ENCODE measurements around the gene AOC1.
A peak's percentile ranks its signal among the peaks of the same experiment; 100 is the strongest.

The AOC1 gene

DNA sequence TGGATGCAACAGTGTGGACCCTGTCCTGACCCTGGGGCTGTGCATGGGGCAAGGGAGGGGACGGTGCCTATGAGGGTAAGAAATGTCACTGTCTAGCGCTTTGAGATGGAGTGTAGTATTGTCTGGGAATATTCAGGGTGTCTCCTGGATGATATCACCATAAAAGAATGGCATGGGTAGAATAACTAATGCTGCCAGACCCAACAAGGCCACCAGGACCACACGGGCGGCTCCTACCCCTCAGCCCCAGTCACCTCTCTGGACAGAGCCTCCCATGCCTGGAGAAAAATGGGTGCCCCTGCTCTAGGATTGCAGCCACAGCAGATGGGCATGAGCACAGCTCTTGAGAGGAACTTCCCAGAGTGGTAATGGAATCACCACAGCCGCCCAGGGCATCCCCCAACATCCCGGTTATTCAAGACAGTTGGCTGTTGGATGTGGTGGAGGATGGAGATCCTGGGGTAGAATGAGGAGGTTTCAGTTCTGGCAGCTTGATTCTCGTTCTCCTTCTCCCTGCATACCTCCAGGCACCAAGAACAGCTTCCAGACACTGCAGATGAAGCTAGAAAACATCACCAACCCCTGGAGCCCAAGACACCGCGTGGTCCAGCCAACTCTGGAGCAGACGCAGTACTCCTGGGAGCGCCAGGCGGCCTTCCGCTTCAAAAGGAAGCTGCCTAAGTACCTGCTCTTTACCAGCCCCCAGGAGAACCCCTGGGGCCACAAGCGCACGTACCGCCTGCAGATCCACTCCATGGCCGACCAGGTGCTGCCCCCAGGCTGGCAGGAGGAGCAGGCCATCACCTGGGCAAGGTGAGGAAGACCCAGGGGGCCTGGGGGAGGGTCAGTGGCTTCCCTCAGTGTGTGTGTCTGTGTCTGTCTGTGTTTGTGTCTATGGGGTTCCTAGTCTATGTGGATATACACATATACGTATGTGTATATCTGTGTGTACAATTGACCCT, 6.2 kb downstream of the AOC1 start:
- DNase-seq: no peak

- no peak for DNase-seq
Measured at GRCh38 chr7:150860291-150860977, 8.1 kb downstream of the AOC1 start.

DNA sequence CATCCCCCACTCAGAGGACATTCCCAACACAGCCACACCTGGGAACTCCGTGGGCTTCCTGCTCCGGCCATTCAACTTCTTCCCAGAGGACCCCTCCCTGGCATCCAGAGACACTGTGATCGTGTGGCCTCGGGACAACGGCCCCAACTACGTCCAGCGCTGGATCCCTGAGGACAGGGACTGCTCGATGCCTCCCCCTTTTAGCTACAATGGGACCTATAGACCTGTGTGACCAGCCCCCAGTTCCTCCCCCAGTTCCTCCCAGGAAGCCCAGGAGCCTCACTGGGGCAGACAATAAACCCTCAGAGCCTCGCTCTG, 8.6 kb downstream of the AOC1 start:
- DNase-seq: no peak

DNA sequence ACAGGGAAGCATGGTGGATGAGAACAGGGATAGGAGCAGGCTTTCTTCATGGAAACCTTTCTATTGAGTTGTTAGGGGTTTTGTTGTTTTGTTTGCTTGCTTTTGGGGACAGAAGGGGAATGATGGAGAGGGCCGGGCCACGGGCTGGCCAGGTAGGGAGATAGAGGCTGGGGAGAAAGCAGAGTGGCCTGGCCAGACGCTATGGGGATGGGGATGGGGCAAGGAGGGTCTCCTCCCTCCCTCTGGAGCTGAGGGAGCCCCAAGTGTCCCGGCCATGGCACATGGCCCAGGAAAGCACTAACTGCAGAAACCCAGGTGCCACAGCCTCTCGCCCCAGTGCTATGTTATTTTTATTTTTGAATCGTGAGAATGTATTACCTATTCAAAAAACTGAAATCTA, 10.0 kb downstream of the AOC1 start:
- no peak for DNase-seq

GRCh38 chr7:150863946-150864345, 11.6 kb downstream of the AOC1 start:
- no peak for DNase-seq

GRCh38 chr7:150866932-150867564, 14.7 kb downstream of the AOC1 start:
- no peak for DNase-seq

- no peak for DNase-seq
Measured at GRCh38 chr7:150867605-150868004, 15.3 kb downstream of the AOC1 start.

DNA sequence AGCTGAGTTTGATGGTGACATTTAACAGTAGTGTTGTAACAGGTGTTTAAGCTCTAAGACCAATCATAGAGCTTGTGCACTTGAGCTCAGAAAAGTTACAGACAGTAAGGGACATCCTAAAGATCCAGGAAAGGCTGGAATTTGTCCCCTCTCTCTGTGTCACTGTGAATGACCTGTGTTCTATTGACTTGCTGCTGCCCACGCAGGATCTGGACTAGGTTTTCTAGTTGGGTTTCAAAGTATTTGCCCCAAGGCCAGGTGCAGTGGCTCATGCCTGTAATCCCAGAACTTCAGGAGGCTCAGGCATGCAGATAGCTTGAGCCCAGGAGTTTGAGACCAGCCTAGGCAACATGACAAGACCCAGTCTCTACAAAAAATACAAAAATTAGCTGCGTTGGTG, 17.1 kb downstream of the AOC1 start:
- no peak for DNase-seq

DNA sequence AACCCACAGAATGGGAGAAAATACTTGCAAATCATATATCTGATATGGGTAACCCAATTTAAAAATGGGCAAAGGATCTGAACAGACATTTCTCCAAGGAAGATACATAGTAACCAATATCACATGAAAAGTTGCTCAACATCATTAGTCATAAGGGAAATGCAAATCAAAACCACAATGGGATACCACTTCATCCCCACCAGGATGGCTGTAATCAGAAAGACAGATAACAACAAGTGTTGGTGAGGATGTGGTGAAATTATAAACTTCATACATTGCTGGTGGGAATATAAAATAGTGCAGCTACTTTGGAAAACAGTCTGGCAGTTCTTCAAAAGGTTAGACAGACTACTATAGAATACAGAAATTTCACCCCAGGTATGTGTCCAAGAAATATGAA, 19.3 kb downstream of the AOC1 start:
- DNase-seq: no peak

DNA sequence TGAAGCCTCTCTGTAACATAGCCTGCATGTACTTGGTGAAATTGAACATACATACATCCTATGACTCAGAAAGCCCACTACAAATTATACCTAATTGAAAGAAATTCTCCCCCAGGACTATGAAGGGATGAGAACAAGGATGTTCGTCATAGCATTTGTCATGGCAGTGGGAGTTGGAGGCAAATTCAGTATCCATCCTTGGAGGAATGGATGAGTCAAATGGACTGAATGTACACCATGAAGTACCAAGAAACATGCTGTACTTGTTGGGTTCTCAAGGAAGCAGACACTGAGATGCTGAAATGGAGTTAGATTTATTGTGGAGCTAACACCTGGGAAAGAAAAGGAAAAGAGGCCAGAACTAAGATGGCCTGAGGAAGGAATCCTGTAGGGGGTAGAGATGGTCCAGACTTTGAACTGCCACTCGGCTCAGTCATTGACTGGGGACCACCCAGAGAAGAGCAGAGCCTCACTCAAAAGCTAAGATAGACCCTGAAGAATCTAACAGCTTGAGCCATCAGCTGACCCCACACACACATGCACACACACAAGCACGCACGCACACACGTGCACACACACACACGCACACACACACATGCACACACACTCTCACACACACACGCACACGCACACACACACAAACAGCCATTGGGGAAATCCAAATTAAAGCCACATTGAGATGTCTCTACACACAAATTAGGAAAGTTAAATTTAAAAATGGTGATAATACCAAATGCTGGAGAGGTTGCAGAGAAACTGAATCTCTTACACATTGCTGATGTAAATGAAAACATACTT, 22.3 kb downstream of the AOC1 start:
- no peak for DNase-seq

DNA sequence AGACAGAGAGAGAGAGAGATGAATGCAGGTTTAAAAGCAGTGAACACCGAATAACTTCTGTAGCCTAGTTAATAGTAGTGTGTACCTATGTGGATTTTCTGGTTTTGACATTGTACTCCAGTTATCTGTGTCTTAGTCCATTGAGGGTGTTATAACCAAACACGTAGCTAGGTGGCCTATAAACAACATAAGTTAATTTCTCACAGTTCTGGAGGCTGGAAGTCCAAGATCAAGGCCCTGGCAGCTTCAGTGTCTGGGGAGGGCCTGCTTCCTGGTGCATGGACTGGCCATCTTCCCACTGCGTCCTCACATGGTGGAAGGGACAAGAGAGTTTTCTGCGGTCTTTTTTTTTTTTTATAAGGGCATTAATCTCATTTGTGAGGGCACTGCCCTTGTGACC, 23.5 kb downstream of the AOC1 start:
- DNase-seq: no peak

DNA sequence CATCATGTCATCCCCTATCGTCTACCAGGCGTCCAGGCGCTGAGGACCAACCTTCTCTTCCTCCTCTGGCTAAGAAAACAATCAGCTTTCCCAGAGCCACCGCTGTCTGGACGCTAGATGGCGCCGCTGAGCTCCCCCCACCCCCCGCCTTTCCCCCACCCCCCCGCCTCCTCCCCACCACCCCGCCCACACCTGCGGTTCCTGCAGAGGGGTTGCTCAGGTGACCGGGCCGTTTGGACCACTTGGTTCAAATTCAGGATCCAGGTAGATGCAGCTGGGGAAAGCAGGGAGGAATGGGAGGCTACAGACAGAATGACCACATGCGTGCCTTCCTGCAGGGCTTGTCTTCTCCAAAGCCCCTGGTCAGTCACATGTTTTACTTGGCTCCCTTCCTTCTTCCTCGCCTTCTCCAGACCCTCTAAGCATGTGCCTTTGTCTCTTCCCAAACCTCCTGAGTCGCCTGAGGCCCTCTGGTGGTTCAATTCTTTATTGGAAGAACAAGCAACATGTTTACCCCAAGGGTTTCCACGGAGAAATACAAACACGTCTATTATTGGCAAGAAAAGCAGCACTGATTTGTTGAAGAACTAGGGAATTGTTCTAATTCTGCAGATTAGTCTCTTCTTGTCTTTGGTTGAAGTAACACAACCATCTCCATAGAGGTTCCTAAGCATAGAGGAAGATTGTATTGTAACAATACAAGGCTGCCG, 24.7 kb downstream of the AOC1 start:
- DNase-seq: peak; percentile 73

- DNase-seq: no peak
Measured at GRCh38 chr7:150877536-150877935, 25.2 kb downstream of the AOC1 start.

DNA sequence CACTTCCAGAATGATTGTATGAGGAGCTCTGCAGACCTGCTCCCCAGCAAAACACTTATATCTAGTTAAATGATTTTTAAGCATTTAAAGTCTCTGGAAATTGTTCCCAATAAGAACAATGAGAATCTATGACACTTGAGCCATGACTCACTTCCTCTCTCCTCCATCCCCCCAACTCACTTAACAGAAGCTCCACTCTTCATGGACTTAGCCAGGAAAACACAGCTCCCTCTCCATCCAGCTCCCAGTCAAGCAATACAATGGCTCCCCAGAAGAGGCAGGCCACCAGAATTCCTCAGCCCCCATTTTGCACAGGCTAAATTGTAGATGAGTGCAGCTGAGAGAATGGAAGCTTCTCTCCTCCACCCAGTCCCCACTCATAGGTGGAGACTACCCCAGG, 27.0 kb downstream of the AOC1 start:
- no peak for DNase-seq

- DNase-seq: no peak
Measured at GRCh38 chr7:150881189-150881588, 28.9 kb downstream of the AOC1 start.

DNA sequence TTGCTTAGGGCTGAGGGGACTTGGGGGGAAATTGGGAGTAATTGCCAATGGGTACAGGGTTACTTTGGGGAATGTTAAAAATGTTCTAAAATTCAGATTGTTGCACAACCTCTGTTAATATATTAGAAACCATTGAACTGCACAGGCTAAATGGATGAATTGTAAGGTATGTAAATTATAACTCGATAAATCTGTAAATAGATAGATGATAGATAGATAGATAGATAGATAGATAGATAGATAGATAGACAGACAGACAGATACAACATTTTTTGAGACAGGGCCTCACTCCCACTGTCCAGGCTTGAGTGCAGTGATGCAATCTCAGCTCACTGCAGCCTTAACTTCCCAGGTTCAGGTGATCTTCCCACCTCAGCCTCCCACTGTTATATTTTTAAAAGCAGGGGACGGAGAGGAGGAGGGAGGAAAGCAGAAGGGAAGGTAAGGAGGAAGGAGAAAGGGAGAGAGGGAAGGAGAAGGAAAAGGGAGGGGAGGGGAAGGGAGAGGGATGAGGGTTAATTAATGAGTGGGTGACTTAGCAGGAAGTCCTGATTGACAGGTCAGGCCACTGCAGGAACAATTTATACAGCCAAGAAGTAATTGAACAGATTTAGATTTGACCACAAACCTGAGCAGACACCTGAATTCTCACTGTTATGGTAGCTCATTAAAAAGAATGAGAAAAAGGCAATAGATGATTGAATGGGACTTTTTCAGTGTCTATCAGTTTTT, 38.7 kb downstream of the AOC1 start:
- no peak for DNase-seq

DNA sequence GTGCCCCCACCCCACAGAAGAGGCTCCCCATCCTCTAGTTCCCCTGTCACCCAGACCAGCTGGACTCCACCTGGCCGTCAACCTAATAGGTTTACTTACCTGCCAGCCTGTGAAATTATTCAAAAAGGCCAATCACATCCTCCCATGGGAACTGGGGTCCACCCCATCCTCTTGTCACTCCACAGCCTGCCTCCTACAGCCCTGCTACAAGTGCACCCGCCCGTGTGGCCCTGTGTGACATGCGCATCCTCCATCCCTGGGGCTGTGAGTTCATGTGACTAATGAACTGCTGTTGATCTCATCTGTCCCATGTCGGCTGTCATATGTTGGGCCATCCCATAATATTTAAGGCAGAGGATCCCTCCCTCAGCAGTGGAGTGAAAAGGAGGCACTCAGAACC, 39.4 kb downstream of the AOC1 start:
- no peak for DNase-seq

DNA sequence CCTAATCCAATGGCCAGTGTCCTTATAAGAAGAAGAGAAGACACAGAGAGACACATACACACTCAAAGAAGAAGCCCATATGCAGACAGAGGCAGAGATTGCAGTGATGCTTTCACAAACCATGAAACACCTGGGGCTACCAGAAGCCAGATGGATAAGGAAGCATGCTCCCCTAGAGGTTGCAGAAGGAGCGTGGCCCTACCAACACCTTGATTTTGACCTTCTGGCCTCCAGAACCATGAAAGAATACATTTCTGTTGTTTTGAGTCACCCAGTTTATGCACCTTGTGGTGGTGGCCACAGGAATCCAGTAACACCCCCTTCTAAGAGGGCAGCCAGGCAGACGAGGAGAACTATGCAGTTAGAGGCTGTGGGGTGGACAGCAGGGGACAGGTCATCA, 43.5 kb downstream of the AOC1 start:
- no peak for DNase-seq

GRCh38 chr7:150896562-150897209, 44.4 kb downstream of the AOC1 start:
- no peak for DNase-seq

GRCh38 chr7:150897502-150898474, 45.5 kb downstream of the AOC1 start:
- DNase-seq: no peak

All from NCI-H2107 (cell line).